ENCODE data around the gene KRTAP9-8.

DNA sequence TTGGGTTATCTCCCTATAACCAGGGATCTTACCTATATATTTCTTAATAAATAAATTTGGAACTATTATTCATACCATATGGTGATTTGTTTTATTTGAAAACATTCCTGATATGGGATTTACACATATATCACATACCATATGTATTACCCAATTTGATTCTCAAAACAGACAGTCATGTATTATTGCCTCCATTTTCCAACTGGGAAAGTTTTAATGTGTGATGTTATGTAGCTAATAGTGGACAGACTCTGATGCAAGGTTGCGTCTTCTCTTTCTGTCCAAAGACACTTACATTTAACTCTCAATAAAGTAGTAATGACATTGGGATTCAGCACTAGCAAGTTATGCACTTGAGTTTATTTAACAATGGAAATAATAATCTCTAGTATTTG is 18.5 kb downstream of the KRTAP9-8 start:
- TF ChIP-seq, protein P1, sequence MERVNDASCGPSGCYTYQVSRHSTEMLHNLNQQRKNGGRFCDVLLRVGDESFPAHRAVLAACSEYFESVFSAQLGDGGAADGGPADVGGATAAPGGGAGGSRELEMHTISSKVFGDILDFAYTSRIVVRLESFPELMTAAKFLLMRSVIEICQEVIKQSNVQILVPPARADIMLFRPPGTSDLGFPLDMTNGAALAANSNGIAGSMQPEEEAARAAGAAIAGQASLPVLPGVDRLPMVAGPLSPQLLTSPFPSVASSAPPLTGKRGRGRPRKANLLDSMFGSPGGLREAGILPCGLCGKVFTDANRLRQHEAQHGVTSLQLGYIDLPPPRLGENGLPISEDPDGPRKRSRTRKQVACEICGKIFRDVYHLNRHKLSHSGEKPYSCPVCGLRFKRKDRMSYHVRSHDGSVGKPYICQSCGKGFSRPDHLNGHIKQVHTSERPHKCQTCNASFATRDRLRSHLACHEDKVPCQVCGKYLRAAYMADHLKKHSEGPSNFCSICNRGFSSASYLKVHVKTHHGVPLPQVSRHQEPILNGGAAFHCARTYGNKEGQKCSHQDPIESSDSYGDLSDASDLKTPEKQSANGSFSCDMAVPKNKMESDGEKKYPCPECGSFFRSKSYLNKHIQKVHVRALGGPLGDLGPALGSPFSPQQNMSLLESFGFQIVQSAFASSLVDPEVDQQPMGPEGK (CRISPR knock-in tag; IDR thresholded peaks at IDR 0.05; ENCODE audit: borderline replicate concordance) = no peak
- no peak for TF ChIP-seq ZC3H10 (CRISPR knock-in tag; IDR thresholded peaks at IDR 0.05)
